Measurements from ENCODE around the gene BLOC1S1.

DNA sequence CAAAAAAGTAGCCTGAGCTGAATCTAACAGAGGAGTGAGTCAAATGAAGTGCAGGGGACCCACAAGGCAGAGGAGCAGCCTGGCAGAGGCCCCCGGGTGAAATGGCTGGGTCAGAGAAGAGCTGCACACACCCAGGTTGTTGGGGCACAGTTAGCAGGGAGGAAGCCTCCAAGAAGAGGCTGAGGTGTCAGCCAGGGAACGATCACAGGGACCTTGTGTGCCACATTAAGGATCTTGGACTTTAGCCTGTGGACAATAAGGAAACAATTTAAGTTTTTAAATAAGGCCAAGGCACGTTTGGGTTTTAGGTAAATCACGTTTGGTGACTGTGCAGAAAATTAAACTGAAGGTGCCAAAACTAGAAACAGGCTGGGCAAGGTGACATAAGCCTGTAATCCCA, 44.1 kb upstream of the BLOC1S1 start:
- TF ChIP-seq, protein P1, sequence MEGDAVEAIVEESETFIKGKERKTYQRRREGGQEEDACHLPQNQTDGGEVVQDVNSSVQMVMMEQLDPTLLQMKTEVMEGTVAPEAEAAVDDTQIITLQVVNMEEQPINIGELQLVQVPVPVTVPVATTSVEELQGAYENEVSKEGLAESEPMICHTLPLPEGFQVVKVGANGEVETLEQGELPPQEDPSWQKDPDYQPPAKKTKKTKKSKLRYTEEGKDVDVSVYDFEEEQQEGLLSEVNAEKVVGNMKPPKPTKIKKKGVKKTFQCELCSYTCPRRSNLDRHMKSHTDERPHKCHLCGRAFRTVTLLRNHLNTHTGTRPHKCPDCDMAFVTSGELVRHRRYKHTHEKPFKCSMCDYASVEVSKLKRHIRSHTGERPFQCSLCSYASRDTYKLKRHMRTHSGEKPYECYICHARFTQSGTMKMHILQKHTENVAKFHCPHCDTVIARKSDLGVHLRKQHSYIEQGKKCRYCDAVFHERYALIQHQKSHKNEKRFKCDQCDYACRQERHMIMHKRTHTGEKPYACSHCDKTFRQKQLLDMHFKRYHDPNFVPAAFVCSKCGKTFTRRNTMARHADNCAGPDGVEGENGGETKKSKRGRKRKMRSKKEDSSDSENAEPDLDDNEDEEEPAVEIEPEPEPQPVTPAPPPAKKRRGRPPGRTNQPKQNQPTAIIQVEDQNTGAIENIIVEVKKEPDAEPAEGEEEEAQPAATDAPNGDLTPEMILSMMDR (IDR thresholded peaks at IDR 0.05 in 4 of 5, conservative IDR thresholded peaks at IDR 0.05 in 1 of 5): no peak
- TF ChIP-seq POLR2A (IDR thresholded peaks at IDR 0.05): no peak

Measured in gastrocnemius medialis (tissue), 4 donors.